GM23248 (cell line): ENCODE data around the gene GRWD1.

Experiments used
- EZH2 ChIP-seq: fragments of 200-600 bp; sonication (generic); IDR thresholded peaks from 2 replicates; pipeline ENCODE4 v1.6.1; 2018; ENCODE audit warnings: antibody characterized with exemption, mild to moderate bottlenecking; ENCODE audit not compliant: insufficient read depth, poor library complexity, severe bottlenecking
- EZH2phosphoT487 ChIP-seq: fragments of 200-600 bp; sonication (generic); IDR thresholded peaks from 2 replicates; pipeline ENCODE4 v1.6.1; 2018; ENCODE audit warnings: antibody characterized with exemption, moderate library complexity, mild to moderate bottlenecking, low read depth; ENCODE audit not compliant: insufficient read depth

DNA sequence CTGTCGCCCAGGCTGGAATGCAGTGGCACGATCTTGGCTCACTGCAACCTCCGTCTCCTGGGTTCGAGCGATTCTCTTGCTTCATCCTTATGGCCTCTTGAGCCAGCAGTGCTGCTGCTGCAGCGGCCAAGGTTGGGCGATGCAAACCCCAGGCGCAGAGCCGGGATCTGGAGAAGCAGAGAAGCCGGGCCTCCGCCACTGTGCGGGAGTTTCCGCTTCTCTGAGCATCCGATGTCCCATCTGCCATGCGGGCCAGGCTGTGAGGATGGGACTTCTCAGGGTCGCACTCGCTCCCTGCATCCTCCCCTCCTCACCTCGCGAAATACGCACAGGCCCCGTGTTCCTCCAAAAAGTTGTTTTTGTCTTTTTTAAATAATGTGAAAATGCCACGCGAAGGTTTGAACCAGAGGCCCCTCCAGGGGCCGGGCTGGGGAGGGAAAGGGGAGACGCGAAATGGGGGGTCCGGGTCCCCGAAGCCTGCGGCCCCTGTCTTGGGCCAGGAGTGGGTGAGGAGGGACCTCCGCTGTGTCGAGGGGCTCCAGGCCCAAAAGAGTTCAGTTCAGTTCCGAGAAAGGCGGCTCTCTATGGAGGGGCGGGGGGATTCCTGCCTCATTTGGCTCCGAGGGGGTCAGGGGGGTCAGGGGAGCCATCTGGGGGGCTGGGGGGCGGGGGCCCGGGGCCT lies 39.3 kb downstream of the GRWD1 start:
- TF ChIP-seq EZH2 (no peak), EZH2phosphoT487 (no peak)
